Measurements from ENCODE around the gene INSR.

INSR gene

DNA sequence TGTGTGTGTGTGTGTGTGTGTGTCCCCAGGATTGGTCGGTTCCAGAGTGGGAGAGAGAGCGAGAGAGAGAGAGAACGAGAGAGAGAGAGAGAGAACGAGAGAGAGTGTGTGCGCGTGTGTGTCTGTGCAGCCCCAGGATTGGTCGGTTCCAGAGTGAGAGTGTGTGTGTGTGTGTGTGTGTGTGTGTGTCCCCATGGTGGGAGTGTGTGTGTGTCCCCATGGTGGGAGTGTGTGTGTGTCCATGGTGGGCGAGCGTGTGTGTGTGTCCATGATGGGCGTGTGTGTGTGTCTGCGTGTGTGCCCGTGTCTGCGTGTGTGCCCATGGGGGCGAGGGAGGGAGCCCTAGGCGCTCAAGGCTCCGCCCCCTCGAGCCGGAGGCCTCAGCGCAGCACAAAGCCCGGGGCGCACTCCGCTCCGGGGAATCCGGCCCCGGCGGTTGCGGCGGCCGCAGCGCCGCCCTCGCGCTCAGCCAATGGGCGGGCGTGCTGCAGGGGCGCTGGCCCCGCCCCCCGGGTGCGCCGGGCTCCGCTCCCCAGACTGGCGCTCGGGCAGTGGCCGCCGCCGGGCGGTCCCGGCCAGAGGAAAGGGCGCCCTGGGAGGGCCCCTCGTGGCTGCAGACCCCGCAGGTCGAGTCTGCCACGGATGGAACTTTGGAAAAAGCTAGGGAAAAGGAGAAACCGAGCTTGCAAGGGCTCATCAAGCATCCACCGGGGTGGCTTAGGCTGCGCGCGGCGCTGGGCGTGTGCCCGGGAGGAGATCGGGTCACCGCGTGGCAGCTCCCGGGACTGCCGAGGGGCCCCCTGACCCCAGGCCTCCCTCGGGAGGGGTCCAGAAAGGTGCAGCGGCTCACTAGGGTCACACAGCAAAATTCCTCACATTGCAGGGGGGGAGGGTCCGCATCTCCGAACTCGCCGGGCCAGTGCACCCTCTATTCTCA, 96.2 kb downstream of the INSR start (continued):
- TF ChIP-seq, protein P1, sequence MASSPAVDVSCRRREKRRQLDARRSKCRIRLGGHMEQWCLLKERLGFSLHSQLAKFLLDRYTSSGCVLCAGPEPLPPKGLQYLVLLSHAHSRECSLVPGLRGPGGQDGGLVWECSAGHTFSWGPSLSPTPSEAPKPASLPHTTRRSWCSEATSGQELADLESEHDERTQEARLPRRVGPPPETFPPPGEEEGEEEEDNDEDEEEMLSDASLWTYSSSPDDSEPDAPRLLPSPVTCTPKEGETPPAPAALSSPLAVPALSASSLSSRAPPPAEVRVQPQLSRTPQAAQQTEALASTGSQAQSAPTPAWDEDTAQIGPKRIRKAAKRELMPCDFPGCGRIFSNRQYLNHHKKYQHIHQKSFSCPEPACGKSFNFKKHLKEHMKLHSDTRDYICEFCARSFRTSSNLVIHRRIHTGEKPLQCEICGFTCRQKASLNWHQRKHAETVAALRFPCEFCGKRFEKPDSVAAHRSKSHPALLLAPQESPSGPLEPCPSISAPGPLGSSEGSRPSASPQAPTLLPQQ (tag by site-specific recombination; IDR thresholded peaks at IDR 0.05), result peak; percentile 46; the same call in 1 of the 2 replicates
- TF ChIP-seq ZBTB20 (tag by site-specific recombination; IDR thresholded peaks at IDR 0.05) (peak; percentile 89), TRIM28 (IDR thresholded peaks at IDR 0.05; ENCODE audit: borderline replicate concordance, low read length) (no peak), ZNF10 (tag by site-specific recombination; IDR thresholded peaks at IDR 0.05) (no peak), ZNF521 (tag by site-specific recombination; IDR thresholded peaks at IDR 0.05) (no peak), SP7 (tag by site-specific recombination; IDR thresholded peaks at IDR 0.05) (peak; percentile 78), ZNF560 (tag by site-specific recombination; IDR thresholded peaks at IDR 0.05; ENCODE audit: borderline replicate concordance) (no peak), ZBTB7A (tag by site-specific recombination; IDR thresholded peaks at IDR 0.05; ENCODE audit: low read depth) (peak; percentile 98), SP2 (tag by site-specific recombination; IDR thresholded peaks at IDR 0.05) (peak; percentile 77), ZNF114 (tag by site-specific recombination; IDR thresholded peaks at IDR 0.05) (no peak), ZNF518A (tag by site-specific recombination; conservative IDR thresholded peaks at IDR 0.05; ENCODE audit: low read depth) (no peak), PRDM1 (tag by site-specific recombination; IDR thresholded peaks at IDR 0.05) (peak; percentile 89), BCL11A (tag by site-specific recombination; IDR thresholded peaks at IDR 0.05; ENCODE audit: low read depth) (0 out of 2 replicates have a peak, but pooled peaks have one; percentile 45), ZNF843 (tag by site-specific recombination; IDR thresholded peaks at IDR 0.05) (peak; percentile 71), ZNF600 (tag by site-specific recombination; IDR thresholded peaks at IDR 0.05) (peak; percentile 70), ZNF23 (tag by site-specific recombination; IDR thresholded peaks at IDR 0.05; ENCODE audit: borderline replicate concordance) (no peak; the same call in 1 of the 2 replicates), HOXC10 (CRISPR knock-in tag; IDR thresholded peaks at IDR 0.05) (no peak), ZNF529 (tag by site-specific recombination; IDR thresholded peaks at IDR 0.05; ENCODE audit: insufficient replicate concordance) (no peak), ZNF140 (tag by site-specific recombination; IDR thresholded peaks at IDR 0.05) (no peak), ZNF426 (tag by site-specific recombination; IDR thresholded peaks at IDR 0.05) (no peak), GLIS1 (tag by site-specific recombination; IDR thresholded peaks at IDR 0.05) (peak; percentile 69), ZNF404 (tag by site-specific recombination; IDR thresholded peaks at IDR 0.05) (no peak), SALL2 (tag by site-specific recombination; IDR thresholded peaks at IDR 0.05; ENCODE audit: borderline replicate concordance) (no peak), ZNF701 (tag by site-specific recombination; IDR thresholded peaks at IDR 0.05) (no peak), WT1 (tag by site-specific recombination; IDR thresholded peaks at IDR 0.05) (0 out of 2 replicates have a peak, but pooled peaks have one; percentile 27), ZNF707 (tag by site-specific recombination; IDR thresholded peaks at IDR 0.05) (no peak), ZNF704 (tag by site-specific recombination; IDR thresholded peaks at IDR 0.05) (no peak)
- TF ChIP-seq, protein P2, sequence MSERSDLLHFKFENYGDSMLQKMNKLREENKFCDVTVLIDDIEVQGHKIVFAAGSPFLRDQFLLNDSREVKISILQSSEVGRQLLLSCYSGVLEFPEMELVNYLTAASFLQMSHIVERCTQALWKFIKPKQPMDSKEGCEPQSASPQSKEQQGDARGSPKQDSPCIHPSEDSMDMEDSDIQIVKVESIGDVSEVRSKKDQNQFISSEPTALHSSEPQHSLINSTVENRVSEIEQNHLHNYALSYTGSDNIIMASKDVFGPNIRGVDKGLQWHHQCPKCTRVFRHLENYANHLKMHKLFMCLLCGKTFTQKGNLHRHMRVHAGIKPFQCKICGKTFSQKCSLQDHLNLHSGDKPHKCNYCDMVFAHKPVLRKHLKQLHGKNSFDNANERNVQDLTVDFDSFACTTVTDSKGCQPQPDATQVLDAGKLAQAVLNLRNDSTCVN (tag by site-specific recombination; optimal IDR thresholded peaks at IDR 0.05), result peak; percentile 80
- TF ChIP-seq, protein P3, sequence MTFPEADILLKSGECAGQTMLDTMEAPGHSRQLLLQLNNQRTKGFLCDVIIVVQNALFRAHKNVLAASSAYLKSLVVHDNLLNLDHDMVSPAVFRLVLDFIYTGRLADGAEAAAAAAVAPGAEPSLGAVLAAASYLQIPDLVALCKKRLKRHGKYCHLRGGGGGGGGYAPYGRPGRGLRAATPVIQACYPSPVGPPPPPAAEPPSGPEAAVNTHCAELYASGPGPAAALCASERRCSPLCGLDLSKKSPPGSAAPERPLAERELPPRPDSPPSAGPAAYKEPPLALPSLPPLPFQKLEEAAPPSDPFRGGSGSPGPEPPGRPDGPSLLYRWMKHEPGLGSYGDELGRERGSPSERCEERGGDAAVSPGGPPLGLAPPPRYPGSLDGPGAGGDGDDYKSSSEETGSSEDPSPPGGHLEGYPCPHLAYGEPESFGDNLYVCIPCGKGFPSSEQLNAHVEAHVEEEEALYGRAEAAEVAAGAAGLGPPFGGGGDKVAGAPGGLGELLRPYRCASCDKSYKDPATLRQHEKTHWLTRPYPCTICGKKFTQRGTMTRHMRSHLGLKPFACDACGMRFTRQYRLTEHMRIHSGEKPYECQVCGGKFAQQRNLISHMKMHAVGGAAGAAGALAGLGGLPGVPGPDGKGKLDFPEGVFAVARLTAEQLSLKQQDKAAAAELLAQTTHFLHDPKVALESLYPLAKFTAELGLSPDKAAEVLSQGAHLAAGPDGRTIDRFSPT (tag by site-specific recombination; IDR thresholded peaks at IDR 0.05), result peak; percentile 99
